T follicular helper cell (primary cell): ENCODE data around the gene TIMM8B.
A peak's percentile ranks its signal among the peaks of the same experiment; 100 is the strongest.
"Not testable (repeated sequence)": the region's sequence is repeated elsewhere in the genome, so short reads cannot be mapped to it uniquely, and the experiment has no call there.

ENCODE experiments used
- DNase-seq: peaks from one replicate; pipeline ENCODE4 v3.0.0-alpha.2; 2020; ENCODE audit warnings: low read depth
- total RNA-seq, 2 experiments: gene quantifications; one replicate each; lab custom pipeline; 2026; lab: John Stamatoyannopoulos, UW

TIMM8B gene
- total RNA-seq = 19.4 to 42.4 reads per million in 2 experiments

- peak; percentile 96 for DNase-seq
Observed at GRCh38 chr11:112086422-112087191, at the start of gene TIMM8B, which contains the start of gene SDHD. Gene TIMM8B, minus strand, starts transcription at chr11:112086756. Its CDS starts 33 bp downstream, at chr11:112086723. Gene SDHD, plus strand, starts transcription at chr11:112086873. Its CDS starts 35 bp downstream, at chr11:112086908.

- DNase-seq = no peak
Observed at GRCh38 chr11:112134473-112134872, 47.9 kb upstream of the TIMM8B start.

- no peak for DNase-seq
Observed at GRCh38 chr11:112132737-112133136, 46.2 kb upstream of the TIMM8B start.

GRCh38 chr11:112129656-112130055 is 43.1 kb upstream of the TIMM8B start:
- DNase-seq = no peak

- no peak for DNase-seq
Observed at GRCh38 chr11:112128483-112129121, 42.0 kb upstream of the TIMM8B start.

- DNase-seq = no peak
Observed at GRCh38 chr11:112127056-112127455, 40.5 kb upstream of the TIMM8B start.

GRCh38 chr11:112123129-112123528 is 36.6 kb upstream of the TIMM8B start:
- DNase-seq = no peak

- DNase-seq = no peak
Observed at GRCh38 chr11:112121981-112122615, 35.5 kb upstream of the TIMM8B start.

- no peak for DNase-seq
Observed at GRCh38 chr11:112118176-112118575, 31.6 kb upstream of the TIMM8B start.

- DNase-seq = no peak
Observed at GRCh38 chr11:112115386-112115785, 28.8 kb upstream of the TIMM8B start.

GRCh38 chr11:112114460-112114859 is 27.9 kb upstream of the TIMM8B start:
- DNase-seq = no peak

GRCh38 chr11:112113539-112114457 is 27.2 kb upstream of the TIMM8B start:
- DNase-seq = no peak

GRCh38 chr11:112106070-112106469 is 19.5 kb upstream of the TIMM8B start:
- no peak for DNase-seq

GRCh38 chr11:112103446-112103845 is 16.9 kb upstream of the TIMM8B start:
- no peak for DNase-seq

GRCh38 chr11:112100462-112100861 is 13.9 kb upstream of the TIMM8B start:
- DNase-seq = no peak

GRCh38 chr11:112097734-112098528 is 11.4 kb upstream of the TIMM8B start:
- no peak for DNase-seq

GRCh38 chr11:112096194-112096593 is 9.6 kb upstream of the TIMM8B start:
- no peak for DNase-seq

GRCh38 chr11:112095302-112095701 is 8.7 kb upstream of the TIMM8B start:
- not testable (repeated sequence) for DNase-seq

GRCh38 chr11:112087212-112087611 is 656 bp upstream of the TIMM8B start:
- DNase-seq = no peak

- DNase-seq = no peak
Observed at GRCh38 chr11:112085822-112086421, 634 bp downstream of the TIMM8B start.
